HL-60 (cell line): ENCODE measurements around the gene NAV2.

ENCODE experiments used
- DNase-seq, 2 experiments: peaks; one replicate each; pipeline ENCODE4 v3.0.0-alpha.2; 2010 to 2020; ENCODE audit warnings: low read depth in 1 of 2, low spot score in 1 of 2
- H3K27ac ChIP-seq: fragments of 250-450 bp; sonication (Bioruptor Pico); replicated peaks from 2 replicates; pipeline ENCODE4 v1.5.1; 2020; ENCODE audit warnings: mild to moderate bottlenecking, moderate library complexity
- H3K27me3 ChIP-seq: fragments of 250-450 bp; sonication (Bioruptor Pico); 2 replicates; pipeline ENCODE4 v1.5.1; 2021; ENCODE audit warnings: mild to moderate bottlenecking, moderate library complexity; ENCODE audit not compliant: insufficient read depth, poor library complexity, severe bottlenecking
- H3K4me3 ChIP-seq: replicated peaks from 2 replicates; pipeline ENCODE4 v1.5.1; 2011; ENCODE audit warnings: mild to moderate bottlenecking, control low read depth, low read length; ENCODE audit not compliant: insufficient read depth
- CTCF ChIP-seq: IDR thresholded peaks from one replicate; pipeline ENCODE4 v1.5.1; 2011; ENCODE audit warnings: low read length, control low read depth, inconsistent platforms; ENCODE audit not compliant: insufficient read depth
- GABPA ChIP-seq: IDR thresholded peaks from 2 replicates; pipeline ENCODE4 v1.6.1; 2012; ENCODE audit warnings: low read depth
- POLR2AphosphoS5 ChIP-seq: IDR thresholded peaks from 2 replicates; pipeline ENCODE4 v1.6.1; 2012; ENCODE audit warnings: low read depth
- REST ChIP-seq: IDR thresholded peaks from 2 replicates; pipeline ENCODE4 v1.6.1; 2012; ENCODE audit warnings: low read depth; ENCODE audit not compliant: insufficient replicate concordance
- SPI1 ChIP-seq: IDR thresholded peaks from 2 replicates; pipeline ENCODE4 v1.6.1; 2012; ENCODE audit warnings: low read depth, mild to moderate bottlenecking, borderline replicate concordance

Gene NAV2

DNA sequence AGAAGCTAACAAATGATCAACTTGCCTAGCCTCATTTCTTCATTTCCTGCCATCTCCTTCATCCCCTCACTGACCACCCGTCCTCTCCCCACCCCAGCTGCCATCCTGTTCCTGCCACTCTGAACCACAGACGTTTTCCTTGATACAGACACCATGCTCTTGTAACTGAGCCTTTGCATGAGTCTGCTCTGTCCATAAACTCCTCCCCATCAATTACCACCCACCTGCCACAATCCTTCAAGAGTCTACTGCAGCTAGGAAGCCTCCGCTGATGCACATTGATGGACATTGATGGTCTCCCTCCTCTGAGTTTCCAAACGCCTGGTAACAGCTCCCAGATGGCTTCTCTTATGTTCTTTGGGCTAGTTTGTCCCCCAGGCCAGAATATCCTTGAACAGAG is 253.8 kb downstream of the NAV2 start:
- Histone ChIP-seq H3K4me3 (no peak overlapping the region), H3K27me3 (no peaks in the 10 kb centered on the region), H3K27ac (no peak overlapping the region)
- TF ChIP-seq SPI1 (no peak), GABPA (no peak), REST (no peak)
- DNase-seq: no peak

DNA sequence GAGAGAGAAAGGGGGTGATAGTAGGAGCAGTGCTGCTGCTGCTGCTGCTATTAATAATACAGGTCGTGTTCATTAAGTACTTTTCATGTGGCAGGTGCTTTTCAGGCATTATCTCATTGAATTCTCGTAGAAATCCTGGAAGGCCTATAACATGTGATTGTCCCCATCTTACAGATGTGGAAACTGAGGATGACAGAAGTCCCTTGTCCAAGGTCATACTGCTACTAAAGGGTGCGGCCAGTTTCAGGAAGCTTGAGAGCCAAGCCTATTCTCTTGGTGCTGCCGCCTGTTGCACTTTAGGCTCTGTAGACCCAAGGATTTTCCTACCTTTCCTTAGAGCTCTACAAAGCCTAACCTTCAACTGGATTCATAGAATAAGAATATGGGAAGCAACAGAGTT is 254.3 kb downstream of the NAV2 start:
- TF ChIP-seq REST (no peak), GABPA (no peak), CTCF (no peak), POLR2AphosphoS5 (no peak), SPI1 (no peak)
- H3K4me3 ChIP-seq: no peak overlapping the region
- H3K27ac ChIP-seq: no peak overlapping the region
- no peak for DNase-seq
- no peaks in the 10 kb centered on the region for H3K27me3 ChIP-seq

DNA sequence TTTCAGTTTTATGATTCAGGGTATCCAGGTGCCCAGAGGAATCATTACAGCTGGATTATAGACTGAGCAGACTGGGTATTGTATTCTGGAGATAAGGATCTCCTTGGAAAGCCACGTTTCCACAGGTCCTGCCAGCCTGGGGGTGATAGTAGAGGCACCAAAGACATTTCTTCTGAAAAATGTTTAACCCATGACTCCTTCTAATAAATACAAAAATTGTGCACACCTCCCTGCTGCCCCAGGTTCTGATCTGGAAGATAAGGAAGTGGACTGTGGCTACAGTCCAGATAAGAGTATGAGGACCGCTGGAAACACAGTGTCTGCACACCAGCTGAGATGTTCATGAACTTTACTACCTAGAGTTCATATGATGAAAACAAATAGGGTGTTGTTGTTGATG is 255.2 kb downstream of the NAV2 start:
- Histone ChIP-seq H3K4me3 (no peak overlapping the region), H3K27ac (no peak overlapping the region)
- TF ChIP-seq GABPA (no peak), CTCF (no peak), REST (no peak), POLR2AphosphoS5 (no peak), SPI1 (no peak)

GRCh38 chr11:19968860-19969259 is 256.2 kb downstream of the NAV2 start:
- no peak for TF ChIP-seq REST
- no peak for TF ChIP-seq POLR2AphosphoS5
- no peak for TF ChIP-seq GABPA
- no peak for TF ChIP-seq CTCF
- TF ChIP-seq SPI1: no peak
- Histone ChIP-seq H3K27ac (no peak overlapping the region), H3K4me3 (no peak overlapping the region), H3K27me3 (no peaks in the 10 kb centered on the region)
- DNase-seq: no peak

More for the DNA sequence above, 255.2 kb downstream of the NAV2 start:
- DNase-seq: no peak
- H3K27me3 ChIP-seq: no peaks in the 10 kb centered on the region
